ENCODE measurements around the gene RMI1. TPM values are rescaled to one million over a fixed set of nuclear protein-coding genes. Genes with fewer than 3 reads are reported as not detected.

Gene RMI1
- total RNA-seq (2021; fragmentation: NEBNext Ultra II Directional; extraction: Animal tissue kit (Norgen Biotek cat#: 25700)) (34.1 and 34.6 TPM in 2 replicates), polyA plus RNA-seq (2011; rRNA removed) (2.7 and 3.0 TPM in 2 replicates), polyA minus RNA-seq (2011; rRNA and poly(A)+ RNA removed) (8.1 and 18.4 TPM in 2 replicates)
- 5.8 TPM for polyA plus RNA-seq (2011; cell fraction: cytosol; rRNA removed)
- polyA plus RNA-seq (2011; cell fraction: nucleus; rRNA removed): 1.8 TPM
- polyA plus RNA-seq (2012, experiment 1 of 2): 10.9 to 21.6 TPM (median 14.0 TPM) in 4 replicates
- 1.1 TPM for polyA plus RNA-seq (2012, experiment 2 of 2)
- 25.4 TPM for polyA plus RNA-seq (2013, experiment 1 of 2)
- polyA plus RNA-seq (2013, experiment 2 of 2): 25.9 TPM
- polyA minus RNA-seq (2011; cell fraction: cytosol; rRNA and poly(A)+ RNA removed): 16.7 TPM
- polyA minus RNA-seq (2011; cell fraction: nucleus; rRNA and poly(A)+ RNA removed): 10.6 TPM
- long read RNA-seq, experiment 1, partial matches to known transcripts: 24 of 32 reads
- long read RNA-seq, experiment 1, other reads (novel, unspliced or antisense): 3 of 32 reads
- long read RNA-seq, experiment 2, transcript RMI1-202 (3 exons, 1,553 nt): major isoform, 7 of 16 reads
- long read RNA-seq, experiment 2, partial matches to known transcripts: 0 of 16 reads
- long read RNA-seq, experiment 2, other reads (novel, unspliced or antisense): 5 of 16 reads

GRCh38 chr9:83980395-83981125, at the start of gene RMI1:
TSS of gene RMI1 (plus strand) at chr9:83980805. CDS start at chr9:84000987, 20,182 bp downstream.
- H3K79me1 ChIP-seq (ENCODE audit: low read depth, low read length): no peaks in the 10 kb centered on the region
- peak within 1 kb of the TSS; percentile 100 for H3K56ac ChIP-seq (replicated peaks; ENCODE audit: insufficient read length, low read depth, low read length)
- no peak within 1 kb of the TSS; the same call in 1 of the 2 replicates for H2BK15ac ChIP-seq (ENCODE audit: low read length)
- H3K18ac ChIP-seq (ENCODE audit: extremely low read depth, low read length): peak within 1 kb of the TSS; percentile 100
- CTCF ChIA-PET (ENCODE audit: partially characterized antibody): interaction anchor here (1.5 kb wide), 1 partner anchor 193 kb away, joined by 4 read pairs; no protein-coding TSS in a partner anchor
- peaks cover 32 to 94% of the 10 kb centered on the region in 2 experiments for H3K79me2 ChIP-seq (ENCODE audit: control insufficient read depth in 1 of 2, insufficient read depth in 2 of 2, low read length in 2 of 2)
- peak within 1 kb of the TSS; percentile 100 for H3K27ac ChIP-seq (ENCODE audit: low read depth, low read length)
- peaks cover 0 to 2% (median 0%) of the 10 kb centered on the region in 4 experiments; a peak in 2 of 7 replicates for H3K4me1 ChIP-seq (replicated peaks in 1 of 4; ENCODE audit: control insufficient read depth in 3 of 4, insufficient read depth in 4 of 4, low read length in 3 of 4)
- peak within 1 kb of the TSS; percentile 95; the same call in 1 of the 2 replicates for H2BK12ac ChIP-seq (ENCODE audit: low read depth, low read length)
- peak within 1 kb of the TSS; percentile 97 for H2BK120ac ChIP-seq (replicated peaks; ENCODE audit: low read depth, low read length)
- peak within 1 kb of the TSS; percentile 100 for H4K91ac ChIP-seq (replicated peaks; ENCODE audit: insufficient read length, low read length)
- POLR2A ChIA-PET (ENCODE audit: partially characterized antibody): interaction anchor here (0.7 to 7.3 kb wide), 58 partner anchors 10 to 374 kb away, joined by 3 to 269 read pairs (median 5); partner anchors contain the start of genes IDNK, KIF27 and UBQLN1
- peak within 1 kb of the TSS; percentile 100 for H4K8ac ChIP-seq (ENCODE audit: extremely low read depth, insufficient read depth, low read length)
- peak within 1 kb of the TSS; percentile 91 for H3K14ac ChIP-seq (ENCODE audit: insufficient read length)
- H2BK20ac ChIP-seq (ENCODE audit: low read length): no peak within 1 kb of the TSS
- H2BK5ac ChIP-seq (ENCODE audit: low read depth, low read length): peak within 1 kb of the TSS; percentile 100
- WGBS, 2 experiments (ENCODE audit: extremely low coverage in 1 of 2, insufficient coverage in 1 of 2, insufficient read length in 1 of 2, insufficient replicate concordance in 2 of 2, low coverage in 1 of 2, low lambda C conversion rate in 2 of 2, missing lambda C conversion rate in 1 of 2): 1% methylated on average over 47 of the region's 69 CpGs; no CpG with 5 or more reads in 1 of the 2 experiments
- H3K4me2 ChIP-seq (ENCODE audit: insufficient read depth in 1 of 2, low read depth in 2 of 2, low read length in 2 of 2): peak within 1 kb of the TSS; percentile 78 to 87
- H3K9me3 ChIP-seq (ENCODE audit: insufficient read depth in 2 of 2, low read depth in 1 of 2, low read length in 1 of 2): no peaks in the 10 kb centered on the region
- peak within 1 kb of the TSS; percentile 77; the same call in 1 of the 2 replicates for H2AFZ ChIP-seq (ENCODE audit: low read length)
- no peak for FAIRE-seq
- H3K4ac ChIP-seq (replicated peaks; ENCODE audit: insufficient read length, low read depth, low read length): peak within 1 kb of the TSS; percentile 99
- peaks cover 6% of the 10 kb centered on the region; the same call in 1 of the 2 replicates for H3K23me2 ChIP-seq (ENCODE audit: low read depth, low read length)
- H3K9ac ChIP-seq (replicated peaks in 1 of 4; ENCODE audit: extremely low read depth in 1 of 4, low read depth in 3 of 4, low read length in 3 of 4): peak within 1 kb of the TSS; percentile 100
- H3K23ac ChIP-seq (ENCODE audit: insufficient read length): no peak within 1 kb of the TSS
- peak within 1 kb of the TSS; percentile 99 for H4K5ac ChIP-seq (ENCODE audit: insufficient read length, low read depth, low read length)
- H3K27me3 ChIP-seq (replicated peaks in 1 of 4; ENCODE audit: control insufficient read depth in 3 of 4, extremely low read depth in 1 of 4, insufficient read depth in 3 of 4, low read length in 3 of 4): no peaks in the 10 kb centered on the region
- DNase-seq (ENCODE audit: low read depth in 1 of 2, low spot score in 2 of 2): peak; percentile 94 to 95
- H2AK5ac ChIP-seq (ENCODE audit: low read depth, low read length): peak within 1 kb of the TSS; percentile 100
- peaks cover 8 to 15% of the 10 kb centered on the region in 2 experiments for H4K20me1 ChIP-seq (replicated peaks in 1 of 2; ENCODE audit: control insufficient read depth in 1 of 2, insufficient read depth in 2 of 2, low read length in 2 of 2)
- H3K4me3 ChIP-seq (ENCODE audit: extremely low read depth in 1 of 4, insufficient read depth in 2 of 4, low read depth in 3 of 4, low read length in 4 of 4): peak within 1 kb of the TSS; percentile 74 to 99 (median 97)
- H3K36me3 ChIP-seq (ENCODE audit: control insufficient read depth in 2 of 4, insufficient read depth in 4 of 4, low read length in 3 of 4): peaks cover 18 to 27% (median 21%) of the 10 kb centered on the region in 4 experiments
- TF ChIP-seq POLR2AphosphoS5 (IDR thresholded peaks at IDR 0.05; ENCODE audit: low read depth, low read length): peak; percentile 95
- TF ChIP-seq NRF1 (IDR thresholded peaks at IDR 0.05; ENCODE audit: low read depth, low read length): no peak
- TF ChIP-seq TEAD4 (IDR thresholded peaks at IDR 0.05; ENCODE audit: low read depth, low read length): no peak
- TF ChIP-seq RNF2 (IDR thresholded peaks at IDR 0.05; ENCODE audit: borderline replicate concordance, low read depth, low read length, missing control alignments, poor library complexity, severe bottlenecking): no peak
- no peak for TF ChIP-seq GABPA (IDR thresholded peaks at IDR 0.05; ENCODE audit: borderline replicate concordance, insufficient read depth, low read length)
- TF ChIP-seq ASH2L (IDR thresholded peaks at IDR 0.05; ENCODE audit: low read length): peak; percentile 67
- TF ChIP-seq KDM1A (IDR thresholded peaks at IDR 0.05; ENCODE audit: borderline replicate concordance, low read length): no peak
